22Rv1 (cell line): ENCODE data around the gene ANKRD18B.
"Not testable (repeated sequence)": the region's sequence is repeated elsewhere in the genome, so short reads cannot be mapped to it uniquely, and the experiment has no call there.

Source experiments
- ZFX ChIP-seq: fragments of 450-650 bp; IDR thresholded peaks from 2 replicates; pipeline ENCODE4 v1.6.1; 2017; ENCODE audit warnings: antibody characterized with exemption, borderline replicate concordance
- TF ChIP-seq, protein P1 (sequence below): fragments of 450-650 bp; IDR thresholded peaks from 2 replicates; pipeline ENCODE4 v1.5.1; 2017; ENCODE audit warnings: mild to moderate bottlenecking

DNA sequence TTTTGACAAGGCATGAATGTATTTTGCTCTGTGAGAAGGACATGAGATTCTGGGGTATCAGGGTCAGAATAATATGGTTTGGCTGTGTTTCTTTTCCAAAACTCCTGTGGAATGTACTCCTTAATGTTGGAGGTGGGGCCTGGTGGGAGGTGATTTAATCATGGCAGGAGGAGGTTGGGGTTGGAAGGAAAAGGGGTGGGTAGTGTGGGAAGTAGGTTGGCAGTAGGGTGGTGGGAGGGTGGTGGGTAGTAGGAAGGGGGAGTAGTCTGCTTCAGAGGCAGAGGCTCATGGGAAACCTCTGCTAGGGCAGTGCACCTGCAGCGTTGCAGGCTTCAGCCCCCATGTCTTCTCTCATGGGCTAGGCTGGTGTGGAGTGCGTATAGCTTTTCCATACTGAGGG lies 72.9 kb downstream of the ANKRD18B start:
- TF ChIP-seq, protein P1, sequence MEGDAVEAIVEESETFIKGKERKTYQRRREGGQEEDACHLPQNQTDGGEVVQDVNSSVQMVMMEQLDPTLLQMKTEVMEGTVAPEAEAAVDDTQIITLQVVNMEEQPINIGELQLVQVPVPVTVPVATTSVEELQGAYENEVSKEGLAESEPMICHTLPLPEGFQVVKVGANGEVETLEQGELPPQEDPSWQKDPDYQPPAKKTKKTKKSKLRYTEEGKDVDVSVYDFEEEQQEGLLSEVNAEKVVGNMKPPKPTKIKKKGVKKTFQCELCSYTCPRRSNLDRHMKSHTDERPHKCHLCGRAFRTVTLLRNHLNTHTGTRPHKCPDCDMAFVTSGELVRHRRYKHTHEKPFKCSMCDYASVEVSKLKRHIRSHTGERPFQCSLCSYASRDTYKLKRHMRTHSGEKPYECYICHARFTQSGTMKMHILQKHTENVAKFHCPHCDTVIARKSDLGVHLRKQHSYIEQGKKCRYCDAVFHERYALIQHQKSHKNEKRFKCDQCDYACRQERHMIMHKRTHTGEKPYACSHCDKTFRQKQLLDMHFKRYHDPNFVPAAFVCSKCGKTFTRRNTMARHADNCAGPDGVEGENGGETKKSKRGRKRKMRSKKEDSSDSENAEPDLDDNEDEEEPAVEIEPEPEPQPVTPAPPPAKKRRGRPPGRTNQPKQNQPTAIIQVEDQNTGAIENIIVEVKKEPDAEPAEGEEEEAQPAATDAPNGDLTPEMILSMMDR = not testable (repeated sequence)
- not testable (repeated sequence) for TF ChIP-seq ZFX
